Measurements from ENCODE around the gene CPVL. TPM values are rescaled to one million over a fixed set of nuclear protein-coding genes. Genes with fewer than 3 reads are reported as not detected.

Gene CPVL
- total and polyA plus RNA-seq, 2 of the 8 experiments (the other 6 are each of a cell fraction or from before 2014, with no cell fraction given), result 40.0 to 55.0 TPM

- H3K23me2 ChIP-seq (ENCODE audit: low read depth, low read length), result peaks cover 27% of the 10 kb centered on the region
- no peak overlapping the region for H2BK5ac ChIP-seq (ENCODE audit: low read depth, low read length)
- no peaks in the 10 kb centered on the region for H3K9me3 ChIP-seq (ENCODE audit: insufficient read depth in 2 of 2, low read depth in 1 of 2, low read length in 1 of 2)
- H2BK120ac ChIP-seq (replicated peaks; ENCODE audit: low read depth, low read length), result no peak overlapping the region
- FAIRE-seq (peak; percentile 82), DNase-seq (ENCODE audit: low read depth in 1 of 2, low spot score in 2 of 2) (no peak)
- no peak overlapping the region for H3K56ac ChIP-seq (replicated peaks; ENCODE audit: insufficient read length, low read depth, low read length)
- 0 out of 2 replicates have a peak overlapping the region, but pooled peaks have one; percentile 61 for H2BK15ac ChIP-seq (ENCODE audit: low read length)
- no peak overlapping the region for H3K9ac ChIP-seq (replicated peaks in 1 of 4; ENCODE audit: extremely low read depth in 1 of 4, low read depth in 3 of 4, low read length in 3 of 4)
- H3K79me1 ChIP-seq (ENCODE audit: low read depth, low read length), result no peaks in the 10 kb centered on the region
- ChIA-PET POLR2A (ENCODE audit: partially characterized antibody) (interaction anchor here (1.6 to 3.0 kb wide), 3 partner anchors 29 to 52 kb away, joined by 3 to 9 read pairs (median 4); no protein-coding TSS in a partner anchor), CTCF (ENCODE audit: partially characterized antibody) (interaction anchor here (0.7 to 34.2 kb wide), 10 partner anchors 12 to 157 kb away, joined by 3 to 576 read pairs (median 50); no protein-coding TSS in a partner anchor)
- H3K14ac ChIP-seq (ENCODE audit: insufficient read length), result no peak overlapping the region
- peak overlapping the region; percentile 72 to 93 for H3K4me2 ChIP-seq (ENCODE audit: insufficient read depth in 1 of 2, low read depth in 2 of 2, low read length in 2 of 2)
- no peak overlapping the region for H4K91ac ChIP-seq (replicated peaks; ENCODE audit: insufficient read length, low read length)
- peaks cover 3 to 21% (median 16%) of the 10 kb centered on the region in 4 experiments for H3K4me1 ChIP-seq (replicated peaks in 1 of 4; ENCODE audit: control insufficient read depth in 3 of 4, insufficient read depth in 4 of 4, low read length in 3 of 4)
- H3K36me3 ChIP-seq (ENCODE audit: control insufficient read depth in 2 of 4, insufficient read depth in 4 of 4, low read length in 3 of 4), result no peaks in the 10 kb centered on the region
- H3K27ac ChIP-seq (ENCODE audit: low read depth, low read length), result no peak overlapping the region
- no peak overlapping the region for H4K5ac ChIP-seq (ENCODE audit: insufficient read length, low read depth, low read length)
- peaks cover 0 to 3% of the 10 kb centered on the region in 2 experiments for H4K20me1 ChIP-seq (replicated peaks in 1 of 2; ENCODE audit: control insufficient read depth in 1 of 2, insufficient read depth in 2 of 2, low read length in 2 of 2)
- TF ChIP-seq JUND (IDR thresholded peaks at IDR 0.05; ENCODE audit: low read length) (no peak), E2F6 (IDR thresholded peaks at IDR 0.05) (peak; percentile 39; the same call in 1 of the 2 replicates)
- H2BK20ac ChIP-seq (ENCODE audit: low read length), result no peak overlapping the region
- H3K4ac ChIP-seq (replicated peaks; ENCODE audit: insufficient read length, low read depth, low read length), result no peak overlapping the region
- H3K4me3 ChIP-seq (ENCODE audit: extremely low read depth in 1 of 4, insufficient read depth in 2 of 4, low read depth in 3 of 4, low read length in 4 of 4), result peak overlapping the region; percentile 46 to 74 (median 62); a peak in 7 of 8 replicates
- WGBS, 2 experiments (ENCODE audit: extremely low coverage in 1 of 2, insufficient coverage in 1 of 2, insufficient read length in 1 of 2, insufficient replicate concordance in 2 of 2, low coverage in 1 of 2, low lambda C conversion rate in 2 of 2, missing lambda C conversion rate in 1 of 2), result 50% methylated on average over 5 of the region's 5 CpGs; no CpG with 5 or more reads in 1 of the 2 experiments
- H4K8ac ChIP-seq (ENCODE audit: extremely low read depth, insufficient read depth, low read length), result peak overlapping the region; percentile 64; the same call in 1 of the 2 replicates
- no peak overlapping the region for H3K23ac ChIP-seq (ENCODE audit: insufficient read length)
- H2AFZ ChIP-seq (ENCODE audit: low read length), result no peak overlapping the region
- H3K18ac ChIP-seq (ENCODE audit: extremely low read depth, low read length), result no peak overlapping the region
- H3K27me3 ChIP-seq (replicated peaks in 1 of 4; ENCODE audit: control insufficient read depth in 3 of 4, extremely low read depth in 1 of 4, insufficient read depth in 3 of 4, low read length in 3 of 4), result peaks cover 11 to 46% (median 38%) of the 10 kb centered on the region in 4 experiments
- H2AK5ac ChIP-seq (ENCODE audit: low read depth, low read length), result no peak overlapping the region
- H3K79me2 ChIP-seq (ENCODE audit: control insufficient read depth in 1 of 2, insufficient read depth in 2 of 2, low read length in 2 of 2), result no peaks in the 10 kb centered on the region
- H2BK12ac ChIP-seq (ENCODE audit: low read depth, low read length), result peak overlapping the region; percentile 76; the same call in 1 of the 2 replicates
Observed at GRCh38 chr7:28954946-28955345, 191.4 kb downstream of the CPVL start.

All from H1 (cell line).